ENCODE data around the gene STEAP1B.
"Not testable (repeated sequence)": the region's sequence is repeated elsewhere in the genome, so short reads cannot be mapped to it uniquely, and the experiment has no call there.

STEAP1B gene

DNA sequence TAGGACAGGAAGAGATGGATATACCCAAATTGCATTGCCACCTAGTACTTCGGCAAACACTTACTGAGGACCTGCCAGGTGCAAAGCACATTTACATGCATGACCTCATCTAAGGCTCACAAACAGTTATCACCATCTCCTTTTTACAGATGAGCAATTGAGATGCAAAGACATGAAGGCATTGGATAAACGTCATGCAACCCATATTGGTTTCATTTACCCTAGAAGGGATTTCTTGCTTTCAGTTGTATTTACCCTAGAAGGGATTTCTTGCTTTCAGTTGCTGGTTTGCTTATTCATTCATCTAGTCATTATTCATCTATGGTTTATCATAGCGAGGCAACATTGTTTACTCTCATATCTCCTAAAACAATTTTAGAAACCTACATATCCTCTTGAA, 52.2 kb downstream of the STEAP1B start:
- H3K27me3 ChIP-seq (ENCODE audit: control insufficient read depth, insufficient read depth, low read length), result no peaks in the 10 kb centered on the region
- H3K4me3 ChIP-seq (ENCODE audit: low read depth, low read length), result no peak overlapping the region
- H3K9me3 ChIP-seq (ENCODE audit: control insufficient read depth, insufficient read depth, low read length), result no peaks in the 10 kb centered on the region
- H3K36me3 ChIP-seq (ENCODE audit: control insufficient read depth, insufficient read depth, low read length), result no peaks in the 10 kb centered on the region
- H3K4me1 ChIP-seq (ENCODE audit: control insufficient read depth, insufficient read depth, low read length), result peaks cover 7% of the 10 kb centered on the region
- H3K9ac ChIP-seq (ENCODE audit: low read depth, low read length), result no peak overlapping the region

DNA sequence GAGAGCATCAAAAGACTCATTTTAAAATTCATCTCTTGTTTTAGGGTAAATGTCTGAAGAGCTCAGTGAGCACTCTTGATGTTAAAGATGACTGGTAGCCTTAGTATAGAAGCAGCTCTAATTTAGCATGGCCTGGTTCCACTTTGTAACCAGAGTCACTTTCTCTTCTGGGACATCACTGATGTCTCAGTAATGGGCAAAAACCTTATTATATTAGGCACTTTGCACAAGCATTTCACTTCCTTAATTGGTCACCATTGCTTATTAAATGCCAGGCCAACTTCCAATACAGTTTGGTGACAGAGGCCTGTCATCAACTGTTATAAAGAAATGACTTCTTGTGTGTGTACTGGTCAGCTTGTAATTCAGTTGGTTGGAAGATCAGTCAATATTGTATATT, 53.0 kb downstream of the STEAP1B start:
- H3K27me3 ChIP-seq (ENCODE audit: control insufficient read depth, insufficient read depth, low read length), result no peaks in the 10 kb centered on the region
- no peaks in the 10 kb centered on the region for H3K36me3 ChIP-seq (ENCODE audit: control insufficient read depth, insufficient read depth, low read length)
- no peak overlapping the region for H3K4me3 ChIP-seq (ENCODE audit: low read depth, low read length)
- peaks cover 4% of the 10 kb centered on the region for H3K4me1 ChIP-seq (ENCODE audit: control insufficient read depth, insufficient read depth, low read length)
- H3K9me3 ChIP-seq (ENCODE audit: control insufficient read depth, insufficient read depth, low read length), result no peaks in the 10 kb centered on the region
- no peak overlapping the region for H3K9ac ChIP-seq (ENCODE audit: low read depth, low read length)

- no peaks in the 10 kb centered on the region for H3K9me3 ChIP-seq (ENCODE audit: control insufficient read depth, insufficient read depth, low read length)
- H3K36me3 ChIP-seq (ENCODE audit: control insufficient read depth, insufficient read depth, low read length), result no peaks in the 10 kb centered on the region
- H3K4me1 ChIP-seq (ENCODE audit: control insufficient read depth, insufficient read depth, low read length), result peaks cover 4% of the 10 kb centered on the region
- no peak overlapping the region for H3K4me3 ChIP-seq (ENCODE audit: low read depth, low read length)
- H3K27me3 ChIP-seq (ENCODE audit: control insufficient read depth, insufficient read depth, low read length), result no peaks in the 10 kb centered on the region
- H3K9ac ChIP-seq (ENCODE audit: low read depth, low read length), result no peak overlapping the region
Measured at GRCh38 chr7:22445853-22446252, 54.1 kb downstream of the STEAP1B start.

GRCh38 chr7:22445140-22445743, 54.7 kb downstream of the STEAP1B start:
- Histone ChIP-seq H3K4me1 (ENCODE audit: control insufficient read depth, insufficient read depth, low read length) (peaks cover 4% of the 10 kb centered on the region), H3K9ac (ENCODE audit: low read depth, low read length) (no peak overlapping the region), H3K4me3 (ENCODE audit: low read depth, low read length) (no peak overlapping the region), H3K36me3 (ENCODE audit: control insufficient read depth, insufficient read depth, low read length) (no peaks in the 10 kb centered on the region), H3K9me3 (ENCODE audit: control insufficient read depth, insufficient read depth, low read length) (no peaks in the 10 kb centered on the region), H3K27me3 (ENCODE audit: control insufficient read depth, insufficient read depth, low read length) (no peaks in the 10 kb centered on the region)

DNA sequence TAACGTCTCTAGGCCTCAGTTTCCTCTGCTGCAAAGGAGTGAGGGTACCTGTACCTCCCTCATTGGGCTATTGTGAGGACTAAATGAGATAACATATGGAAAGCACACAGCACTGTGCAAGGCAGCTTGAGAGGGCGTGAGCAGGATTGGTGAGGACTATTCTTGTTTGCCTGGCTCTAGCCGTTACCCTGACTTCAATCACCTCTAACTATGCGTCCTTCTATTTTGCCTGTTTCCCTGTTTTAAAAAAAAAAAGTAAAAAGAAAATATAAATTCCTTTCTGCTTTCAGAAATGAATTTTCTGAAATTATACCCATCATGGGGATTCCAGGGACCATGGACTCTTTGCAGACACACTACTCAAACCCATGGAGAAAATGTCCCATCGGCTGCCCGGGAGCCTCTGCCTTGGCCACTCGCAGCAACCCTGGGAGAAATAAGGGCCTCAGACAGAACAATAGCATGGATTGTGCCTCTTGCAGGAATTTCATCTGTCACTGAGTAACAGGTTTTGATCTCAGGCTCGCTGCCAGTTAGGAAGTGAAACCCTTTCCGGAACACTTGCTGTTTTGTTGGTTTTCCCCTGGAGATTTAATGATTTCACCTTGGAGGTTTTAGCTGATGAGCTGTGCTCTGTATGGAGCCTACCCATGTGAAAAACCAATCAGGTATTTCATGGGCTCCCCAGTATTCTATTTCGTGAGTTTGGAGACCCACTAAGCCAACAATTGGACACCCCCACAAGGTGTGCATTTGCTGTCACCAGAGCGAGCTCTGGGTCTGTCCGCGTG, 55.6 kb downstream of the STEAP1B start:
- H3K27me3 ChIP-seq (ENCODE audit: control insufficient read depth, insufficient read depth, low read length), result no peaks in the 10 kb centered on the region
- H3K4me3 ChIP-seq (ENCODE audit: low read depth, low read length), result no peak overlapping the region
- no peak overlapping the region for H3K9ac ChIP-seq (ENCODE audit: low read depth, low read length)
- H3K36me3 ChIP-seq (ENCODE audit: control insufficient read depth, insufficient read depth, low read length), result no peaks in the 10 kb centered on the region
- peaks cover 4% of the 10 kb centered on the region for H3K4me1 ChIP-seq (ENCODE audit: control insufficient read depth, insufficient read depth, low read length)
- H3K9me3 ChIP-seq (ENCODE audit: control insufficient read depth, insufficient read depth, low read length), result no peaks in the 10 kb centered on the region

GRCh38 chr7:22443370-22444180, 56.4 kb downstream of the STEAP1B start:
- Histone ChIP-seq H3K4me3 (ENCODE audit: low read depth, low read length) (no peak overlapping the region), H3K9ac (ENCODE audit: low read depth, low read length) (no peak overlapping the region), H3K36me3 (ENCODE audit: control insufficient read depth, insufficient read depth, low read length) (no peaks in the 10 kb centered on the region), H3K27me3 (ENCODE audit: control insufficient read depth, insufficient read depth, low read length) (no peaks in the 10 kb centered on the region), H3K4me1 (ENCODE audit: control insufficient read depth, insufficient read depth, low read length) (peaks cover 4% of the 10 kb centered on the region), H3K9me3 (ENCODE audit: control insufficient read depth, insufficient read depth, low read length) (no peaks in the 10 kb centered on the region)

- Histone ChIP-seq H3K27me3 (ENCODE audit: control insufficient read depth, insufficient read depth, low read length) (no peaks in the 10 kb centered on the region), H3K4me3 (ENCODE audit: low read depth, low read length) (no peak overlapping the region), H3K36me3 (ENCODE audit: control insufficient read depth, insufficient read depth, low read length) (no peaks in the 10 kb centered on the region), H3K9me3 (ENCODE audit: control insufficient read depth, insufficient read depth, low read length) (no peaks in the 10 kb centered on the region), H3K4me1 (ENCODE audit: control insufficient read depth, insufficient read depth, low read length) (peaks cover 3% of the 10 kb centered on the region), H3K9ac (ENCODE audit: low read depth, low read length) (no peak overlapping the region)
Measured at GRCh38 chr7:22442882-22443369, 57.1 kb downstream of the STEAP1B start.

DNA sequence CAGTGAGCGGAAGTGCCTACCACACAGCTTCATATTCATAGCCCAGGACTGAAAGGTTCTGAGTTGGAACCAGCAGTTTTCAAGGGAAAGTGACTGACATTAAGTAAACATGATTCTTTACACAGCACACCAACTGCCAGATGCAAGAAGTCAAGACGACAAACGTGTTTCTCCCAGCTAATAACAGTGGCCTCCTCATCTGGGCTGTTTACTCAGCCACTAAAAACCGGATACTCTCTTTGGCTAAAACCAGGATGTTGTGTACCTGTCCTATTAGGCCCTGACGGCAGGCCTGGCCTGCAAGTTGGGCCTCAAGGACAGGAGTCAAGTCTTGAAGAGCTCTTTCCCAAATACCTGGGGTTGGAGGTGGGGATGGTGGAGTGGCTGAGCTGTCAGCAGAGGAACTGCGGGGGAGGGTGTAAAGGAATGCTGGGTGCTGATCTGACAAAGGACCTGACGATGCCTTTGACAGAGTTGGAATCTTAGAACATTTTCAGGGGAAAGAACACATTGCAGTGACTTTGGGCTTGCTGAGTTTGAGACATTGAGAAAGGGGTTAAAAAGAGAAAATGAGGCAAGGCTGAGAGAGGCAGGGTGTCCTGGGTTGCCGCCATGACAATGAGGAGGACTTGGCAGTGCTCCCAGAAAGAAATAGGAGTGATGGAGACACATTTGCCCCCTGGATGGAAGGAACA, 57.7 kb downstream of the STEAP1B start:
- H3K9me3 ChIP-seq (ENCODE audit: control insufficient read depth, insufficient read depth, low read length), result no peaks in the 10 kb centered on the region
- H3K36me3 ChIP-seq (ENCODE audit: control insufficient read depth, insufficient read depth, low read length), result no peaks in the 10 kb centered on the region
- H3K4me1 ChIP-seq (ENCODE audit: control insufficient read depth, insufficient read depth, low read length), result no peaks in the 10 kb centered on the region
- H3K4me3 ChIP-seq (ENCODE audit: low read depth, low read length), result no peak overlapping the region
- H3K9ac ChIP-seq (ENCODE audit: low read depth, low read length), result no peak overlapping the region
- no peaks in the 10 kb centered on the region for H3K27me3 ChIP-seq (ENCODE audit: control insufficient read depth, insufficient read depth, low read length)

DNA sequence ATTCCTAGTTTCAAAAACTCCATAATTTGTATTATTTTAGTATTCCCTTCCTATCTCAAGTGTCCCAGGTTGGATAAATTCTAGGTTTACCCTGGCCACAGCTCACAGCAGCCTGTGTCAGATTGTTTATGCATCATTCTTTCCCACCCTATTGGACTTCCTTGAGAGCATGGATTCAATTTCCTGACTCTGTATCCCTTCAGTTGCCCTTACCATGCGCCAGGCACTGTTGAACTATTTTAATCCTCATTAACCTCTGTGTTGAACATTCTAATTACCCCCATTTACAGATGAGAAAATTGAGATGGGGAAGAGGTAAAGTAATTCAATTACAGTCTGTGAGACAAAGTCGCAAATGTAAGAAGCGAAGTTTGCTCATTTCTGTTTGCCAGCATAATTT, 58.8 kb downstream of the STEAP1B start:
- H3K4me1 ChIP-seq (ENCODE audit: control insufficient read depth, insufficient read depth, low read length), result no peaks in the 10 kb centered on the region
- H3K27me3 ChIP-seq (ENCODE audit: control insufficient read depth, insufficient read depth, low read length), result no peaks in the 10 kb centered on the region
- H3K9ac ChIP-seq (ENCODE audit: low read depth, low read length), result no peak overlapping the region
- H3K4me3 ChIP-seq (ENCODE audit: low read depth, low read length), result no peak overlapping the region
- no peaks in the 10 kb centered on the region for H3K9me3 ChIP-seq (ENCODE audit: control insufficient read depth, insufficient read depth, low read length)
- H3K36me3 ChIP-seq (ENCODE audit: control insufficient read depth, insufficient read depth, low read length), result no peaks in the 10 kb centered on the region

- Histone ChIP-seq H3K9ac (ENCODE audit: low read depth, low read length) (no peak overlapping the region), H3K9me3 (ENCODE audit: control insufficient read depth, insufficient read depth, low read length) (no peaks in the 10 kb centered on the region), H3K27me3 (ENCODE audit: control insufficient read depth, insufficient read depth, low read length) (no peaks in the 10 kb centered on the region), H3K4me3 (ENCODE audit: low read depth, low read length) (no peak overlapping the region), H3K36me3 (ENCODE audit: control insufficient read depth, insufficient read depth, low read length) (no peaks in the 10 kb centered on the region), H3K4me1 (ENCODE audit: control insufficient read depth, insufficient read depth, low read length) (no peaks in the 10 kb centered on the region)
Measured at GRCh38 chr7:22438994-22439393, 61.0 kb downstream of the STEAP1B start.

- H3K4me1 ChIP-seq (ENCODE audit: control insufficient read depth, insufficient read depth, low read length), result peaks cover 13% of the 10 kb centered on the region
- H3K4me3 ChIP-seq (ENCODE audit: low read depth, low read length); H3K36me3 ChIP-seq (ENCODE audit: control insufficient read depth, insufficient read depth, low read length); H3K27me3 ChIP-seq (ENCODE audit: control insufficient read depth, insufficient read depth, low read length); H3K9ac ChIP-seq (ENCODE audit: low read depth, low read length); H3K9me3 ChIP-seq (ENCODE audit: control insufficient read depth, insufficient read depth, low read length): not testable (repeated sequence)
Measured at GRCh38 chr7:22436552-22436951, 63.4 kb downstream of the STEAP1B start.

Data from iPS-15b (cell line).